K562 (cell line): Measurements from ENCODE around the gene SERPINB12. TPM values are rescaled to one million over a fixed set of nuclear protein-coding genes. Genes with fewer than 3 reads are reported as not detected.

Experiments
- DNMT1 ChIP-seq: fragments of 450-650 bp; IDR thresholded peaks from 2 replicates; pipeline ENCODE4 v1.6.1; 2016; ENCODE audit warnings: antibody characterized with exemption, mild to moderate bottlenecking
- HEY1 ChIP-seq: fragments of 250-450 bp; sonication (Bioruptor Pico); IDR thresholded peaks from 2 replicates; pipeline ENCODE4 v1.5.0; 2020; ENCODE audit warnings: mild to moderate bottlenecking, moderate library complexity, borderline replicate concordance
- NFIX ChIP-seq: fragments of 250-450 bp; sonication (Bioruptor Pico); IDR thresholded peaks from 2 replicates; pipeline ENCODE4 v1.4.0; 2020; ENCODE audit warnings: low read depth, mild to moderate bottlenecking, moderate library complexity
- TAF9B ChIP-seq: fragments of 450-650 bp; IDR thresholded peaks from 2 replicates; pipeline ENCODE4 v1.6.1; 2018; ENCODE audit warnings: mild to moderate bottlenecking; ENCODE audit not compliant: partially characterized antibody
- TOE1 ChIP-seq, 2 experiments: fragments of 450-650 bp in 1 of 2; sonication (generic) in 1 of 2; formaldehyde crosslinking in 1 of 2; IDR thresholded peaks; 2 replicates each; pipeline versions ENCODE4 v1.7.1 to v1.8.0; 2016 to 2022; ENCODE audit warnings: borderline replicate concordance in 2 of 2, mild to moderate bottlenecking in 2 of 2, antibody characterized with exemption in 1 of 2, inconsistent platforms in 1 of 2, low read depth in 1 of 2, missing genetic modification reagents in 1 of 2, moderate library complexity in 1 of 2
- ZC3H8 ChIP-seq: fragments of 450-650 bp; IDR thresholded peaks from 2 replicates; pipeline ENCODE4 v1.6.1; 2017
- ZNF197 ChIP-seq: fragments of 200-800 bp; sonication (Bioruptor generic); IDR thresholded peaks from 2 replicates; pipeline ENCODE4 v1.6.1; 2016; ENCODE audit warnings: low read depth, missing genetic modification characterization, missing compliant biosample characterization
- ZNF253 ChIP-seq: fragments of 250-450 bp; sonication (Bioruptor Pico); conservative IDR thresholded peaks from 2 replicates; pipeline ENCODE4 v1.6.1; 2021; ENCODE audit warnings: mild to moderate bottlenecking
- ZNF778 ChIP-seq: fragments of 450-650 bp; formaldehyde crosslinking; IDR thresholded peaks from 2 replicates; pipeline ENCODE4 v1.4.0; 2020; ENCODE audit warnings: mild to moderate bottlenecking, moderate library complexity
- polyA plus RNA-seq, 8 experiments: library from polyadenylated mRNA; depleted of rRNA in 4 of 8; stranded (reverse) in 5 of 8; unstranded in 3 of 8; fragments of >200 nt; fragmentation: Nextera tagmentation in 2 of 8; fragmentation: Illumina TruSeq in 1 of 8; extraction: Ambion mirVana in 2 of 8; extraction: Trizol in 1 of 8; gene quantifications; 2 replicates each; pipeline versions ENCODE4 v1.2.1 to v1.2.3, GENCODE V29; 2011 to 2014; ENCODE audit warnings: inconsistent platforms in 1 of 8, missing spikeins in 1 of 8
- total RNA-seq, 7 experiments: library from RNA; depleted of rRNA in 6 of 7; stranded (reverse); fragments of >200 nt in 6 of 7; fragmentation: Illumina TruSeq in 2 of 7; extraction: Trizol in 2 of 7; gene quantifications; 2 replicates each; pipeline versions ENCODE4 v1.2.1 to v1.2.3, GENCODE V29; 2011 to 2021; ENCODE audit warnings: low replicate concordance in 1 of 7
- TF ChIP-seq, protein P1 (sequence below), 2 experiments: fragments of 450-650 bp; IDR thresholded peaks; 2 replicates each; pipeline ENCODE4 v1.6.1; 2016
- TF ChIP-seq, protein P2 (sequence below): fragments of 450-650 bp; formaldehyde crosslinking; IDR thresholded peaks from 2 replicates; pipeline ENCODE4 v1.4.0; 2022; ENCODE audit warnings: missing genetic modification characterization
- TF ChIP-seq, protein P3 (sequence below): fragments of 450-650 bp; formaldehyde crosslinking; IDR thresholded peaks from 2 replicates; pipeline ENCODE4 v1.4.0; 2020; ENCODE audit warnings: mild to moderate bottlenecking, moderate library complexity
- TF ChIP-seq, protein P4 (sequence below): fragments of 200-400 bp; formaldehyde crosslinking; IDR thresholded peaks from 2 replicates; pipeline ENCODE4 v1.6.1; 2017; ENCODE audit warnings: mild to moderate bottlenecking, low read depth, low read length, moderate library complexity

Gene SERPINB12
- total and polyA plus RNA-seq, 9 of the 15 experiments (the other 6 are each of a cell fraction or from before 2014, with no cell fraction given) = not detected

DNA sequence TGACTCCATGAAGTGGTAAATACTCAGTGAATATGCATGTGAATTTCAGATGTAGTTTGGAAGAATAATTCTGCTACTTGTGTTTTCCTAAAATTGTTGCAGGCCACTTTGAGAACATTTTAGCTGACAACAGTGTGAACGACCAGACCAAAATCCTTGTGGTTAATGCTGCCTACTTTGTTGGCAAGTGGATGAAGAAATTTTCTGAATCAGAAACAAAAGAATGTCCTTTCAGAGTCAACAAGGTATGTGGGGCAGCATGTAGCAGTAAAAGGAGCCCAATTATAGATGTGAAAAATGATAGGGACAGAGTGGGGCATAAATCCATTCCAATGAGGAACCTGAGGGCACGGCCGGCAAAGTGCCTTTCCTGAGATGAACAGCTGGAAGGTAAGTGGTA lies 49.3 kb upstream of the SERPINB12 start (continued):
- TF ChIP-seq, protein P1, sequence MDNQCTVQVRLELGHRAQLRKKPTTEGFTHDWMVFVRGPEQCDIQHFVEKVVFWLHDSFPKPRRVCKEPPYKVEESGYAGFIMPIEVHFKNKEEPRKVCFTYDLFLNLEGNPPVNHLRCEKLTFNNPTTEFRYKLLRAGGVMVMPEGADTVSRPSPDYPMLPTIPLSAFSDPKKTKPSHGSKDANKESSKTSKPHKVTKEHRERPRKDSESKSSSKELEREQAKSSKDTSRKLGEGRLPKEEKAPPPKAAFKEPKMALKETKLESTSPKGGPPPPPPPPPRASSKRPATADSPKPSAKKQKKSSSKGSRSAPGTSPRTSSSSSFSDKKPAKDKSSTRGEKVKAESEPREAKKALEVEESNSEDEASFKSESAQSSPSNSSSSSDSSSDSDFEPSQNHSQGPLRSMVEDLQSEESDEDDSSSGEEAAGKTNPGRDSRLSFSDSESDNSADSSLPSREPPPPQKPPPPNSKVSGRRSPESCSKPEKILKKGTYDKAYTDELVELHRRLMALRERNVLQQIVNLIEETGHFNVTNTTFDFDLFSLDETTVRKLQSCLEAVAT (IDR thresholded peaks at IDR 0.05) = no peak
- TF ChIP-seq, protein P2, sequence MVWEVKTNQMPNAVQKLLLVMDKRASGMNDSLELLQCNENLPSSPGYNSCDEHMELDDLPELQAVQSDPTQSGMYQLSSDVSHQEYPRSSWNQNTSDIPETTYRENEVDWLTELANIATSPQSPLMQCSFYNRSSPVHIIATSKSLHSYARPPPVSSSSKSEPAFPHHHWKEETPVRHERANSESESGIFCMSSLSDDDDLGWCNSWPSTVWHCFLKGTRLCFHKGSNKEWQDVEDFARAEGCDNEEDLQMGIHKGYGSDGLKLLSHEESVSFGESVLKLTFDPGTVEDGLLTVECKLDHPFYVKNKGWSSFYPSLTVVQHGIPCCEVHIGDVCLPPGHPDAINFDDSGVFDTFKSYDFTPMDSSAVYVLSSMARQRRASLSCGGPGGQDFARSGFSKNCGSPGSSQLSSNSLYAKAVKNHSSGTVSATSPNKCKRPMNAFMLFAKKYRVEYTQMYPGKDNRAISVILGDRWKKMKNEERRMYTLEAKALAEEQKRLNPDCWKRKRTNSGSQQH (CRISPR knock-in tag) = no peak
- TF ChIP-seq, protein P3, sequence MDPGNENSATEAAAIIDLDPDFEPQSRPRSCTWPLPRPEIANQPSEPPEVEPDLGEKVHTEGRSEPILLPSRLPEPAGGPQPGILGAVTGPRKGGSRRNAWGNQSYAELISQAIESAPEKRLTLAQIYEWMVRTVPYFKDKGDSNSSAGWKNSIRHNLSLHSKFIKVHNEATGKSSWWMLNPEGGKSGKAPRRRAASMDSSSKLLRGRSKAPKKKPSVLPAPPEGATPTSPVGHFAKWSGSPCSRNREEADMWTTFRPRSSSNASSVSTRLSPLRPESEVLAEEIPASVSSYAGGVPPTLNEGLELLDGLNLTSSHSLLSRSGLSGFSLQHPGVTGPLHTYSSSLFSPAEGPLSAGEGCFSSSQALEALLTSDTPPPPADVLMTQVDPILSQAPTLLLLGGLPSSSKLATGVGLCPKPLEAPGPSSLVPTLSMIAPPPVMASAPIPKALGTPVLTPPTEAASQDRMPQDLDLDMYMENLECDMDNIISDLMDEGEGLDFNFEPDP (CRISPR knock-in tag) = no peak
- no peak for TF ChIP-seq ZNF197 (CRISPR knock-in tag)
- TF ChIP-seq TOE1 (IDR thresholded peaks at IDR 0.05; ENCODE audit: borderline replicate concordance) = no peak
- no peak for TF ChIP-seq TOE1 (CRISPR knock-in tag; IDR thresholded peaks at IDR 0.05; ENCODE audit: borderline replicate concordance, low read depth)
- TF ChIP-seq, protein P4, sequence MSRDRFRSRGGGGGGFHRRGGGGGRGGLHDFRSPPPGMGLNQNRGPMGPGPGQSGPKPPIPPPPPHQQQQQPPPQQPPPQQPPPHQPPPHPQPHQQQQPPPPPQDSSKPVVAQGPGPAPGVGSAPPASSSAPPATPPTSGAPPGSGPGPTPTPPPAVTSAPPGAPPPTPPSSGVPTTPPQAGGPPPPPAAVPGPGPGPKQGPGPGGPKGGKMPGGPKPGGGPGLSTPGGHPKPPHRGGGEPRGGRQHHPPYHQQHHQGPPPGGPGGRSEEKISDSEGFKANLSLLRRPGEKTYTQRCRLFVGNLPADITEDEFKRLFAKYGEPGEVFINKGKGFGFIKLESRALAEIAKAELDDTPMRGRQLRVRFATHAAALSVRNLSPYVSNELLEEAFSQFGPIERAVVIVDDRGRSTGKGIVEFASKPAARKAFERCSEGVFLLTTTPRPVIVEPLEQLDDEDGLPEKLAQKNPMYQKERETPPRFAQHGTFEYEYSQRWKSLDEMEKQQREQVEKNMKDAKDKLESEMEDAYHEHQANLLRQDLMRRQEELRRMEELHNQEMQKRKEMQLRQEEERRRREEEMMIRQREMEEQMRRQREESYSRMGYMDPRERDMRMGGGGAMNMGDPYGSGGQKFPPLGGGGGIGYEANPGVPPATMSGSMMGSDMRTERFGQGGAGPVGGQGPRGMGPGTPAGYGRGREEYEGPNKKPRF = no peak
- TF ChIP-seq HEY1 = no peak
- no peak for TF ChIP-seq TAF9B
- TF ChIP-seq ZNF778 (CRISPR knock-in tag) = no peak
- no peak for TF ChIP-seq ZC3H8
- TF ChIP-seq ZNF253 (CRISPR knock-in tag) = no peak
- no peak for TF ChIP-seq NFIX
- no peak for TF ChIP-seq DNMT1
